Smooth muscle cell (in vitro differentiated cells): Measurements from ENCODE around the gene ZNF646. TPM values are rescaled to one million over a fixed set of nuclear protein-coding genes. Genes with fewer than 3 reads are reported as not detected.

Experiments used
- DNase-seq: peaks from one replicate; lab custom pipeline; 2025; ENCODE audit not compliant: unreplicated experiment; lab: John Stamatoyannopoulos, UW
- H2AFZ ChIP-seq: fragments of 200-600 bp; sonication (generic); 2 replicates; pipeline ENCODE4 v1.6.0; 2016; ENCODE audit warnings: antibody characterized with exemption, low read depth, mild to moderate bottlenecking
- H3F3A ChIP-seq: fragments of 200-600 bp; sonication (generic); 2 replicates; pipeline ENCODE4 v1.6.0; 2017; ENCODE audit warnings: antibody characterized with exemption, low read depth
- H3K27ac ChIP-seq: fragments of 200-600 bp; sonication (generic); 2 replicates; pipeline ENCODE4 v1.5.1; 2016; ENCODE audit warnings: low read depth, mild to moderate bottlenecking
- H3K27me3 ChIP-seq: fragments of 200-600 bp; sonication (generic); 2 replicates; pipeline ENCODE4 v1.6.1; 2016; ENCODE audit warnings: low read depth, mild to moderate bottlenecking
- H3K36me3 ChIP-seq: fragments of 200-600 bp; sonication (generic); 2 replicates; pipeline ENCODE4 v1.5.1; 2016; ENCODE audit warnings: low read depth
- H3K4me1 ChIP-seq: fragments of 200-600 bp; sonication (generic); 2 replicates; pipeline ENCODE4 v1.5.1; 2016; ENCODE audit warnings: low read depth
- H3K4me2 ChIP-seq: fragments of 200-600 bp; sonication (generic); 2 replicates; pipeline ENCODE4 v1.6.0; 2016; ENCODE audit warnings: mild to moderate bottlenecking
- H3K4me3 ChIP-seq: fragments of 200-600 bp; sonication (generic); 2 replicates; pipeline ENCODE4 v1.5.1; 2016; ENCODE audit warnings: mild to moderate bottlenecking
- H3K79me2 ChIP-seq: fragments of 200-600 bp; sonication (generic); 2 replicates; pipeline ENCODE4 v1.6.0; 2016; ENCODE audit warnings: low read depth, mild to moderate bottlenecking
- H3K9ac ChIP-seq: fragments of 200-600 bp; sonication (generic); 2 replicates; pipeline ENCODE4 v1.6.0; 2016; ENCODE audit warnings: low read depth
- H3K9me3 ChIP-seq: fragments of 200-600 bp; sonication (generic); replicated peaks from 2 replicates; pipeline ENCODE4 v1.5.1; 2016; ENCODE audit warnings: low read depth
- H4K20me1 ChIP-seq: fragments of 200-600 bp; sonication (generic); 2 replicates; pipeline ENCODE4 v1.6.0; 2016; ENCODE audit warnings: low read depth
- WGBS: methylation state at CpG from one replicate; pipeline ENCODE4 v1.1.7; 2016; ENCODE audit warnings: low lambda C conversion rate; 5-methylcytosine and 5-hydroxymethylcytosine counted together
- polyA plus RNA-seq: library from polyadenylated mRNA; unstranded; fragments of >200 nt; fragmentation: Nextera tagmentation; extraction: Ambion mirVana; gene quantifications from 2 replicates; pipeline ENCODE4 v1.2.1, GENCODE V29; 2016
- total RNA-seq: library from RNA; depleted of rRNA; stranded (reverse); fragments of >200 nt; gene quantifications from 2 replicates; pipeline ENCODE4 v1.2.3, GENCODE V29; 2014
- TF ChIP-seq, protein P1 (sequence below): fragments of 200-600 bp; sonication (generic); IDR thresholded peaks from 2 replicates; pipeline ENCODE4 v1.5.1; 2017; ENCODE audit warnings: borderline replicate concordance, mild to moderate bottlenecking, antibody characterized with exemption; ENCODE audit not compliant: insufficient read depth, poor library complexity, severe bottlenecking

Gene ZNF646
- total and polyA plus RNA-seq, 2 experiments from 2014 or later: 5.7 to 7.3 TPM

DNA sequence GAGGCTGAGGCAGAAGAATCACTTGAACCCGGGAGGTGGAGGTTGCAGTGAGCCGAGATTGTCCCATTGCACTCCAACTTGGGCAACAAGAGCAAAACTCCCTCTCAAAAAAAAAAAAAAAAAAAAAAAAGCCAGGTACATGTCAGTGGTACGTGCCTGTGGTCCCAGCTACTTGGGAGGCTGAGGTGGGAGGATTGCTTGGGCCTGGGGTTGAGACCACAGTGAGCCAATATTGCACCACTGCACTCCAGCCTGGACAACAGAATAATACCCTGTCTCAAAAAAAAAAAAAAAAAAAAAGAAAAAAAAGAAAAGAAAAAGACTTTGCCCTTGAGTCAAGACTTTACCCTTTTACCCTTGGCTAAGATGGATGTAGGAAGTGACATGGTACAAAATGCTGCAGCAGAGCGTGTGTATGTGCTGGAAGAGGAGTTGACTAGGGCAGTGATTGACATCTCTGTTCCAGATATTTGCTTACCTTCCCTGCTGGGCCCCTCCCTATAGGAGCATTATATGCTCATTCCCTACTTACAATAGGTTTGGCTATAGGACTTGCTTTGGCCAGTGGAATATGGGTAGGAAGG, 30.2 kb upstream of the ZNF646 start:
- no peak overlapping the region for H3K4me2 ChIP-seq
- no peak overlapping the region for H3K4me3 ChIP-seq
- H3K27ac ChIP-seq: no peak overlapping the region
- 93% methylated on average over 4 of the region's 4 CpGs for WGBS
- H3F3A ChIP-seq: no peaks in the 10 kb centered on the region
- H3K27me3 ChIP-seq: no peaks in the 10 kb centered on the region
- H3K36me3 ChIP-seq: no peaks in the 10 kb centered on the region
- no peaks in the 10 kb centered on the region for H3K79me2 ChIP-seq
- no peaks in the 10 kb centered on the region for H3K9me3 ChIP-seq
- H2AFZ ChIP-seq: no peak overlapping the region
- no peak for DNase-seq
- H4K20me1 ChIP-seq: no peaks in the 10 kb centered on the region
- H3K4me1 ChIP-seq: no peaks in the 10 kb centered on the region
- TF ChIP-seq, protein P1, sequence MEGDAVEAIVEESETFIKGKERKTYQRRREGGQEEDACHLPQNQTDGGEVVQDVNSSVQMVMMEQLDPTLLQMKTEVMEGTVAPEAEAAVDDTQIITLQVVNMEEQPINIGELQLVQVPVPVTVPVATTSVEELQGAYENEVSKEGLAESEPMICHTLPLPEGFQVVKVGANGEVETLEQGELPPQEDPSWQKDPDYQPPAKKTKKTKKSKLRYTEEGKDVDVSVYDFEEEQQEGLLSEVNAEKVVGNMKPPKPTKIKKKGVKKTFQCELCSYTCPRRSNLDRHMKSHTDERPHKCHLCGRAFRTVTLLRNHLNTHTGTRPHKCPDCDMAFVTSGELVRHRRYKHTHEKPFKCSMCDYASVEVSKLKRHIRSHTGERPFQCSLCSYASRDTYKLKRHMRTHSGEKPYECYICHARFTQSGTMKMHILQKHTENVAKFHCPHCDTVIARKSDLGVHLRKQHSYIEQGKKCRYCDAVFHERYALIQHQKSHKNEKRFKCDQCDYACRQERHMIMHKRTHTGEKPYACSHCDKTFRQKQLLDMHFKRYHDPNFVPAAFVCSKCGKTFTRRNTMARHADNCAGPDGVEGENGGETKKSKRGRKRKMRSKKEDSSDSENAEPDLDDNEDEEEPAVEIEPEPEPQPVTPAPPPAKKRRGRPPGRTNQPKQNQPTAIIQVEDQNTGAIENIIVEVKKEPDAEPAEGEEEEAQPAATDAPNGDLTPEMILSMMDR: no peak
- no peak overlapping the region for H3K9ac ChIP-seq

DNA sequence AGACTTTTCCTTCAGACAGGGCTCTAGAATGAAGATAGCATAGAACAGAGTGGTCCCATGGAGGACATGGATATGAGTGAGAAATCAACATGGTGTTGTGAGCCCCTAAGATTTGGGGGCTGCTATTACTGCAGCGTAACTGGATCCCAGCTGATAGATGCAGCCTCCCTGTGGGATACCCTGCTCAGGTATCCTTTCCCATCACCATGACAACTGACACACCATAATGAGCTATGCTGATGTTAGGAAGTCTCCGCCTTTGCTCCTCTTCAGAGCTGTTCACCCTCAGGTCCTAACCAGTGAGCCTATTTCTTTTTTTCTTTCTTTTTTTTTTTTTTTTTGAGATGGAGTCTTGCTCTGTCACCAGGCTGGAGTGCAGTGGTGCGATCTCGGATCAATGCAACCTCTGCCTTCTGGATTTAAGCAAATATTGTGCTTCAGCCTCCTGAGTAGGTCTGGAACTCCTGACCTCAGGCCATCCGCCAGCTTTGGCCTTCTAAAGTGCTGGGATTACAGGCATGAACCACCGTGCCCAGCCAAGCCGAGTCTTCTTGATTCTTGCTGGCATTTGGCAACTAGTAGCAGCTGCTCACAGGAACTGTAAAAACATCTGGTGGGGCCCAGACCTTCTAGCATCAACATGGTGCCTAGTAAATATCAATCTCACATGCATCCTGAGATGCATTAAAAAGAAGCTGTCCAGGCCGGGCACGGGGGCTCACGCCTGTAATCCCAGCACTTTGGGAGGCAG, 23.8 kb upstream of the ZNF646 start:
- Histone ChIP-seq H3K9ac (no peak overlapping the region), H2AFZ (no peak overlapping the region), H4K20me1 (no peaks in the 10 kb centered on the region), H3K27me3 (no peaks in the 10 kb centered on the region), H3K9me3 (no peaks in the 10 kb centered on the region), H3K4me3 (no peak overlapping the region), H3K27ac (no peak overlapping the region), H3K36me3 (no peaks in the 10 kb centered on the region), H3K4me2 (no peak overlapping the region), H3K79me2 (no peaks in the 10 kb centered on the region), H3K4me1 (no peaks in the 10 kb centered on the region), H3F3A (peaks cover 5% of the 10 kb centered on the region)
- WGBS: 85% methylated on average over 10 of the region's 10 CpGs
- TF ChIP-seq, protein P1: no peak
- DNase-seq: no peak

DNA sequence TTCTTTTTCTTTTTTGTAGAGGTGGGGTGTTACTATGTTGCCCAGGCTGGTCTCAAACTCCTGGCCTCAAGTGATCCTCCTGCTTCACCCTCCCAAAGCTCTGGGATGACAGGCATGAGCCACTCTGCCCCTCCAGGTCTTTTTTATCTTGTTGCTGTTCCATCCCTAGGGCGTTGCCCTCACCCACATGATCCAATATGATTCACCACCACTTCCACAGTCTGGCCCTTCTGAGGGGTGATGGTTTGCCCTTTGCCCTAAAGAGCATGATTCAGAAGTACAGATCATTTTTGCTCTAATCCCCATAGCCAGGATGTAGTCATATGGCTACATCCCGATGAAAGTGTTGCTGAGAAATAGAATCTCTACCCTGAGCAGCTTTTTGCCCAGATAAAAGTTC, 22.1 kb upstream of the ZNF646 start:
- Histone ChIP-seq H3F3A (peaks cover 5% of the 10 kb centered on the region), H4K20me1 (no peaks in the 10 kb centered on the region), H3K4me1 (no peaks in the 10 kb centered on the region), H3K9me3 (no peaks in the 10 kb centered on the region), H3K27ac (peak overlapping the region; percentile 73), H3K4me2 (peak overlapping the region; percentile 27), H3K9ac (no peak overlapping the region), H3K79me2 (no peaks in the 10 kb centered on the region), H3K4me3 (no peak overlapping the region), H3K27me3 (no peaks in the 10 kb centered on the region), H3K36me3 (no peaks in the 10 kb centered on the region), H2AFZ (no peak overlapping the region)
- TF ChIP-seq, protein P1: no peak
- 7% methylated on average over 2 of the region's 2 CpGs for WGBS
- DNase-seq: no peak

DNA sequence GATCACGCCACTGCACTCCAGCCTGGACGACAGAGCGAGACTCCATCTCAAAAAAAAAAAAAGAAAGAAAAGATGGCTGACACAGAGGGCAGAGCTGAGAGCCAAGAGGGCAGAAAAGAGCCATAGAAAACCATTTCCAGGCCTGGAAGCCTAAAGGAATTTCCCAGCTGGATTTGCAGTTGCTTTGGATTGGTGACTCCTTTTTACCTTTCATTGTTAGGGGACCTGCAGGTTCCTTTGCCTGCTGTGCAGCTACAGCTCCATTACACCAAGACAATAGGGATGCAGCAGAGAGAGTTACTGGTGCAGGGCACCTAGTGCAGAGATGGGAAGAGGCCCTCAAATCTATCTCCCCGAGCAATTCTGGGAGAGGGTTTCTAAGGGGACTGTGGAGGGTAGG, 18.6 kb upstream of the ZNF646 start:
- Histone ChIP-seq H2AFZ (no peak overlapping the region), H4K20me1 (no peaks in the 10 kb centered on the region), H3K27ac (no peak overlapping the region), H3K4me1 (no peaks in the 10 kb centered on the region), H3K27me3 (no peaks in the 10 kb centered on the region), H3K4me3 (no peak overlapping the region), H3K4me2 (no peak overlapping the region), H3K79me2 (no peaks in the 10 kb centered on the region), H3F3A (peaks cover 5% of the 10 kb centered on the region), H3K36me3 (no peaks in the 10 kb centered on the region), H3K9ac (no peak overlapping the region), H3K9me3 (no peaks in the 10 kb centered on the region)
- no peak for DNase-seq
- WGBS: 87% methylated on average over 4 of the region's 4 CpGs
- TF ChIP-seq, protein P1: no peak
